GM12891 (cell line): ENCODE measurements around the gene ZBED3.

ENCODE experiments used
- PAX5 ChIP-seq: IDR thresholded peaks from 2 replicates; pipeline ENCODE4 v1.6.1; 2011; ENCODE audit warnings: low read length, moderate library complexity, mild to moderate bottlenecking; ENCODE audit not compliant: insufficient read depth, severe bottlenecking
- POLR2A ChIP-seq: IDR thresholded peaks from 2 replicates; pipeline ENCODE4 v1.6.1; 2011; ENCODE audit warnings: low read depth, low read length, control low read depth
- POLR2AphosphoS5 ChIP-seq: IDR thresholded peaks from 2 replicates; pipeline ENCODE4 v1.6.1; 2011; ENCODE audit warnings: low read depth, low read length, control low read depth
- SPI1 ChIP-seq: IDR thresholded peaks from 2 replicates; pipeline ENCODE4 v1.6.1; 2011; ENCODE audit warnings: low read depth, low read length, control low read depth
- TAF1 ChIP-seq: IDR thresholded peaks from 2 replicates; pipeline ENCODE4 v1.6.1; 2011; ENCODE audit warnings: low read depth, low read length, control low read depth

- TF ChIP-seq POLR2A (no peak), TAF1 (no peak), POLR2AphosphoS5 (no peak), PAX5 (no peak), SPI1 (no peak)
Observed at GRCh38 chr5:77064040-77064439, 23.0 kb downstream of the ZBED3 start.
